Measurements from ENCODE around the gene OR1D2.
"Not testable (repeated sequence)": the region's sequence is repeated elsewhere in the genome, so short reads cannot be mapped to it uniquely, and the experiment has no call there.

OR1D2 gene, protein sequence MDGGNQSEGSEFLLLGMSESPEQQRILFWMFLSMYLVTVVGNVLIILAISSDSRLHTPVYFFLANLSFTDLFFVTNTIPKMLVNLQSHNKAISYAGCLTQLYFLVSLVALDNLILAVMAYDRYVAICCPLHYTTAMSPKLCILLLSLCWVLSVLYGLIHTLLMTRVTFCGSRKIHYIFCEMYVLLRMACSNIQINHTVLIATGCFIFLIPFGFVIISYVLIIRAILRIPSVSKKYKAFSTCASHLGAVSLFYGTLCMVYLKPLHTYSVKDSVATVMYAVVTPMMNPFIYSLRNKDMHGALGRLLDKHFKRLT

DNA sequence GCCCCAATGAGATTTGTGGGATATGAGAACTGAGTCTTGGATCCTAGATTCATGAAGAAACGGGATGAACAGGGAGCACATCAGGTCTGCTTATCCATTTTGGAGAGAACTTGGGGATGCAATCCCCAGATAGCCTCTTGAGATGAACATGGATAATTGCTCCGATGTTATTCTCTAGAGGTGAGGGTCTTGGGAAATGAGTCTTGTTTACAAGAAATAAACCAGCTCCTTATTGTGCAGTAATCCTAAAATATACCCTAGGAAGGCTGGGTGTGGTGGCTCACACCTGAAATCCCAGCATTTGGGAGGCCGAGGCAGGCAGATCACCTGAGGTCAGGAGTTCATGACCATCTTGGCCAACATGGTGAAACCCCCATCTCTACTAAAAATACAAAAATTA, at the start of gene OR1D2:
Gene OR1D2 (minus strand): TSS at position 101 of the 400 bp plus-strand sequence. CDS start 11,426 bp downstream, outside the sequence.
- DNase-seq: no peak

DNA sequence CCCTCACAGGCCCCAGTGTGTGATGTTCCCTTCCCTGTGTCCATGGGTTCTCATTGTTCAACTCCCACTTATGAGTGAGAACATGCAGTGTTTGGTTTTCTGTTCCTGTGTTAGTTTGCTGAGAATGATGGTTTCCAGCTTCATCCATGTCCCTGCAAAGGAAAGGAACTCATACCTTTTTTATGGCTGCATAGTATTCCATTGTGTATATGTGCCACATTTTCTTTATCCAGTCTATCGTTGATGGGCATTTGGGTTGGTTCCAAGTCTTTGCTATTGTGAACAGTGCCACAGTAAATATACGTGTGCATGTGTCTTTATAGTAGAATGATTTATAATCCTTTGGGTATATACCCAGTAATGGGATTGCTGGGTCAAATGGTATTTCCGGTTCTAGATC, 33.3 kb upstream of the OR1D2 start:
- not testable (repeated sequence) for DNase-seq

DNA sequence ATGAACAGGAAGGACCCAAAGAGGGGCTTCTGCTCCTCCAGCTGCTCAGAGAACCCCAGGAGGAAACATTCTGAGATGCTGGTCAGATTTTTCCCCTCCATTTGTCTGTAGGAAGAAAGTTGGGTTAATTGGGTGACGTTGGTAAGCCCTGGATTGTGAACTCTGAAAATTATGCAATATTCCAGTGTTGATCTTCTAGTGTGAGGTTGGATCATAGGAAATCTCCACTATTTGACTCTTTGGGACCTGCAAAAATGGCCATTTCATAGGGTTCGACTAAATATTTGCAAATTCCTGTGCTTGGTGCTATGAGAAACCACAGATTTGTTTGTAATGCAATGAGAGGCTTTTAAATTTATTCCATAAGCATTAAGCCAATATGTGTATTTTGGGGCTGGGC, 23.2 kb upstream of the OR1D2 start, which contains the start of gene OR1G1:
Gene OR1G1 (minus strand): TSS at position 101 of the 400 bp plus-strand sequence. CDS start 0 bp downstream, at position 101.
- no peak for DNase-seq

DNA sequence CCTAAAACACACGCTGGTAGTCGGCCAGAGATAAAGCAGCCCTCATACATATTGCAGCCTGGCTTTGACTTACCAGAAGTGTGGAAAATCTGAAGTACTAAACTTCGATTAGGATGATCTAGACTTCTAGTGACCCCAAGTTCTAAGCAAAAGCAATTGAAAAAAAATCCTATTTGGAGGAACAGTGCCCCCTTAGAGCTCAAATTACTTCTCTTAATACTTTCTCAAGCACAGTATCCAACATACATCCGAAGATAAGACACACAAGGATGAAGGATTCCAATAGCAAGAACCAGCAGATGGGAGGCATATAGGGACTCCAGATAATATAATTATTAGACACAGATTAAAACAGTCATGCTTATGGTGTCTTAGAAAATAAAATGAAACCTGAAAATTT, 30.4 kb downstream of the OR1D2 start:
- not testable (repeated sequence) for DNase-seq

DNA sequence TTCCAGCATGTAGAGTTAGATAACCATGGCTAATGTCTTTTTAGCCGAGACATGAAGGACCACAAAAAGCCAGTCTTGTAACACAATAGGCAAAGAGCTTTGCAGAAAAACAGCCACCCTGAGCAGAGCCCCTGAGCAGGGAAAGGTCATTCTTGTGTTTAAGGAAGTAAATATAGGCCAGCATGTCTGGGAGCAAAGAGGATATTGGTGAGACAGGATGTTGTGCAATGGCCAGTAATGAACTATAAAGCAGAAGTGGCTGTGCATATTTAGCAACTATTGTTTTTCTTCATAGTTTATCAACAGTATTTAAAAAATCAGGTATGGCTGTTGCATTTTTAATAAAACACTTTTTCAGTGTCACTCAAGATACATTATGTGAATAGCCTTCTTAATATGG, 39.0 kb downstream of the OR1D2 start:
- DNase-seq: not testable (repeated sequence)

DNA sequence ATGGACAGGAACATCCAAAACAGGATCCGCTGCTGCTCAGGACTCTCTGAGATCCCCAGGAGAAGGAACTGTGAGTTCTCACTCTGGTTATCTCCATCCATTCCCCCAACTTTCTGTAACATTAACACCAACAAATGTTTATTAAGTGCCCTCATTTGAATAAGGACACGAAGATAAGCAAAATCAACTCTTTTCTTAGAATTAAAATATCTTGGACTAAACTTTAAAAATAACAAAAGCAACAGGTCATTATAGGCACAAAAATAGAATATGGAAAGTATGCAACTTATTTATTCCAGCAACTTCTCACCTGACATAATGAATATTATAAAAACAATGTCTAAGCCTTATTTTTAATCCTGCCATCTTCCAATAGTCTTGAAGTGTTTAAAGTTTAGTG, 40.7 kb downstream of the OR1D2 start, which contains the start of gene OR1D5:
Gene OR1D5 (minus strand): TSS at position 101 of the 400 bp plus-strand sequence. CDS start 0 bp downstream, at position 101.
- not testable (repeated sequence) for DNase-seq

DNA sequence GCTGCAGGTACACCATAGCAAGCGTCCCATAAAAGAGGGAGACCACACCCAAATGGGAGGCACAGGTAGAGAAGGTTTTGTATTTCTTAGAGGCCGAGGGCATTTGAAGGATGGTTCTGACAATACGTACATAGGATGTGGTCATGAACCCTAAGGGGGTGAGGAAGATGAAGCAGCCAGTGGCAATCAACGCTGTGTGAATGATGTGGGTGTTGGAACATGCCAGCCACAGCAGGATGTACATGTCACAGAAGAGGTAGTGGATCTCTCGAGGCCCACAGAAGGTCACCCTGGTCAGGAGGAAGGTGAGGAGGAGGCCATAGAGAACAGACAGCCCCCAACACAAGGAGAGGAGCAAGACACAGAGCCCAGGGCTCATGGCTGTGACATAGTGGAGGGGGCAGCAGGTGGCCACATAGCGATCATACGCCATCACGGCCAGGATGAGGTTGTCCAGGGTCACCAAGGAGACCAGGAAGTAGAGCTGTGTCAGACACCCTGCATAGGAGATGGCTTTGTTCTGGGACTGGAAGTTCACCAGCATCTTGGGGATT, 41.3 kb downstream of the OR1D2 start:
- not testable (repeated sequence) for DNase-seq

DNA sequence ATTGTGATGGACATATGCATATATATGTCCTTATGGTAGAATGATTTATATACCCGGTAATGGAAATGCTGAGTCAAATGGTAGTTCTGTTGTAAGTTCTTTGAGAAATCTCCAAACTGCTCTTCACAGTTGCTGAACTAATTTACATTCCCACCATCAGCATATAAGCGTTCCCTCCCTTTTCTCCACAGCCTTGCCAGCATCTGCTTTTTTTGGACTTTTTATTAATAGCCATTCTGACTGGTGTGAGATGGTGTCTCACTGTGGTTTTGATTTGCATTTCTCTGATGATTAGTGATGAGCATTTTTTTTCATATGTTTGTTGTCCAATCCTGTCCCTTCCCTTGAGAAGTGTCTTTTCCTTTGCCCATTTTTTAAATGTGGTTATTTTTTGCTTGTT, 49.4 kb downstream of the OR1D2 start:
- not testable (repeated sequence) for DNase-seq

DNA sequence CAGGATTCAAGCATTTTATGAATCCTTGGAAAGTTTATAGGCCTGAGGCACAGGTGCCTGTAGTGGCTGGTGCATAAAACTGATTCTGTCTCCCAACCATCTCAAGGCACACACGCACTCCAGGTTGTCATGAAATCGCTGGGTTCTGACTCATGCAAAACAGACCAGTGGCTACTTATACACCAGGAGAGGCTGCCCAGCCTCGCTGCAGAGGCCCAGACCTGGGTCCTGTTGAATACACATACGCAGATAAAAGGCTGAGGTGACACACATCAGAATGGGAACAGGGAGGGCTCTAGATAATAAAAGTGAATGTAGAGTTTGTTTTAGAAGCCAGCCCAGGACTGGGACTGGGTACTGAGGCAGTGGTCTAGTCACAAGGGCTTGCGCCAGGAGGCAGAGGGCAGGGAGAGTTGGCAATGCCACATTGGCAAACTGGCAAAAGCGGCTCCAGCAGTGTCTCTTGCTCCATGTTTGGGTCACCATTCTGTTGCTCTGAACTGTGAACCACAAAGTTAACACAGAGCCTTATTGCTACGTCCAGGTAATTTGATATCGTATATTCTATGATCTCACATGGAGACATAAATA, 54.4 kb downstream of the OR1D2 start:
- DNase-seq: no peak

DNA sequence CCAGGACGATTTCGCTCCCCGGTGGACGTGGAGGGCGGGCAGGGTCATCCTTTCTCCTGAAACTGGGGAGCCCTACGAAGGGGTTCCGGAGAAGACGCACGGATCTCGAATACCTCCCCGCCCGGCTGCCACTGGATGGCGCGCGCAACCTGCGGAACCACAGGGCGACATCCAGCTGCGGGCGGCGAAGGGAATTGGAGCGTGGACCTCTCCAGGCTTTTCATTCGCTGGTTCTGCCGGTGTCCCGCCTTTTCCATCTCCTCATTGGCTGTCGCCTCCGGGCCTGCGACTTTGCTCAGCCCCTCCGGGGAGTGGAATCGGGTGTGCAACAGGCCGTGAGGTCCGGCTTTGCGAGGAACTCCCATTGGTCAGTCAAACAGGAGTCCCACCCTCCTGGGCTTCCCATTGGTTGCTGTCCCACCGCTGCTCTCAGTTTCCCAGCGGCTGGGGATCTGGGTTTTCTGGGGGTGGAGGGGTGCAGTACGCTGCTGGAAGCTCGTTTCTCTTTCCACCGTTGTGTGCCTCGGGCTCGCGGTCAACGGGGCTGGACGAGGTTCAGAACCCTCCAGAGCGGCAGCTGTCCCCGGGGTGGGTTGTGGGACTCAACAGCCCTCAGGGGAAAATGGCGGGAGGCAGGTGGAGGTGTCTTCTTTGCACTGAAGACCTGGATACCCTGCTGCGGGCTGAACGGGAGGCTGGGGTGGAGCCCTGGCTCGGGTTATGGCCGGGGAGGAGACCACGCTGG, 55.3 kb downstream of the OR1D2 start:
- peak; percentile 62 for DNase-seq

DNA sequence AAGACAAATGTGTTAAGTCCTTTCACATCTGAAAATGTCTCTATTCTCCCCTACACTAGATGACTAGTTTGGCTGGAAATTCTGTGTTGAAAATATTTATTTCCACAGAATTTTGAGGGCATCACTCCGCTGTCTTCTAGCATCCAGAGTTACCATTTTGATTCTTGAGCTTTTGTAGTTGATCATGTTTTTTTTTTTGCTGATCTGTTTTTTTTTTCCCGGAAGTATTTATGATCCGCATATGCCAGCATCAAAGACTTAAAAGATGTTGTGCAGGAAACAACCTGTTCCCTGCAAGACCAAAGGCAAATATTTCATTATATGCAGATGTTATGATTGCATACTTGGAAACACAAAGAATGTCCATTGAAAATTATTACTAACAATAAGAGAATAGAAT, 57.5 kb downstream of the OR1D2 start:
- DNase-seq: no peak

DNA sequence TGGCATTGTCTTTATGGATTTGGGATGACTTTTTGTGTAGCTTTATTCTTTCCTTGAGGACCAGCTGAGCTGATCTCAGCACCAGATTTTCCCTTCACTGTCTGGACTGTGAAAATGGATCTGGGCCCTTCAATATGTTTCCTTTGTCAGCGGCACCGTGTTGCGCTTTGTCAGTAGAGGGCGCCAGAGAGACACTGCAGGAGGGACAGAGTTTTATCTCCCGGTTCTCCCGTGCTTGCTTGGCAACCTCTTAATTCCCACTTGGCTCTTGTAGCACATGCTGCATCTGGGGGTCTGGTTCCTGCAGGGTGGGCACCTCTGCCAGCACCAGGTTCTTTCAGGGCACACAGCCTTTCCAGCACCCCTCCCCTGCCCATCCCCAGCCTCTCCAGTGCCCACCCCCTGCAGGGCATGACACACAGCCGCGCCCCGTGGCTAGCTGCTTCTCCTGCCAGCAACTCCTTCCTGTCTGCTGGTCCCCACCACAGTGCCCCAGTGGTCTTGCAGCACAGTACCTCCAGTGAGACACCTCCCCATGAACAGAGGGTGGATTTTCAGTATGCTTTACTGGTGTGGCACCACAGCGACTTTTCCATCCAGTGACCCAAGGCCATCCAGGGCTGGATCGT, 60.4 kb downstream of the OR1D2 start:
- no peak for DNase-seq

DNA sequence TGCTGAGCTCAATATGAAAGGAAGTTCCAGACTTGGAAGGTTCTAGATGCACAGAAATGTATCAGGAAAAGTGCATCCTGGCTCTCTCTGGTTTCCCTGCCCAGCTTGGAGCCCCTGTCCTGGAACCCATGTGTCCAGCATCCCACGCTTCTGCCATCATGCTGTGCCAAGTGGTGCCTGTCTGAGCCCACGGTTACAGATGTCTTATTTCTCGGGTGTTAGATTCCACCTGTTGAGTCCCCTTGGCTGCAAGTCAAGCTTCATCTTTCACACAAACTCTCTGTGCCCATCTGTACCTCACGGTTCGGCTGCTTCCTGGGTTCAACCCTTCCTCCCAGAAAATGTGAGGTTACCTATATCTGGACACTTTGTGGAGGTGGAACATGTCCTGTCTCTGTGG, 63.3 kb downstream of the OR1D2 start:
- DNase-seq: no peak

DNA sequence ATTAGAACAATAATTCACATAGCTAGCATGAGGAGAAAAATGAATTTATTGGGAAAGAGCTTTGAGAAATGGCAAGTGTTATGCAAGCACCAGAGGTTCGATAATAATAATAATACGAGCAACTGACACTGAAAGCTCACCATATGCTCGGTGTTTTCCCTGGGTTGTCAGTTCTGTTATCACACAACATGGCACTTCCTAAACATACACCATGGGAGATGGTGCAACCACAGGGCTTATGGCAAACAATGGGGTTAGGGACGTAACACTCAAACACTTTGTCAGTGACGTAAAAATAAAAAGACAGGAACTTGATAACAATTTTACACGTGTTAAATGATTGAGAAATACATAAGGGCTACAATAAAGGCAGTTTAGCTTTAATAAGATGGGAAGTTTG, 64.5 kb downstream of the OR1D2 start:
- no peak for DNase-seq

DNA sequence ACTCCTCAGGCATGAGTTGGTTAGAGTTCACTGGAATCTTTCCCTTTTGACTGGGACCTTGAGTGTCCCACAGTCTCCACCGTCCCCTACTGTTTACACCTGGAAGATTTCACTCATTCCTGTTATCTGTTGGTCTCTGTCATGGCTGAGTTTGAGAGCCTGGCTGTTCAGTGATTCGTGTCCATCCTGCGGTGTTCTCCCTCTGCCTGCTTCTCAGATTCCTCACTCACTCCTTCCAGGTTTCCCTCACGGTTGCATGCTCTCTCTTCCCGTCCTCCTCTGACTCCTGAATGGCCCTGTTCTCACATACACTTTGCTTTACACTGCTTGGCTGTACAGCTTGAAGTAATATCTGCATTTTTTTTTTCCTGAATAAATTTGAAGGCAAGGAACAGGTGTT, 65.3 kb downstream of the OR1D2 start:
- no peak for DNase-seq

All from NCI-H2029 treated with DMSO at 0.1 percent for 48 hours (cell line).